ENCODE measurements around the gene CLDN9.
"Not testable (repeated sequence)": the region's sequence is repeated elsewhere in the genome, so short reads cannot be mapped to it uniquely, and the experiment has no call there.

Gene CLDN9

DNA sequence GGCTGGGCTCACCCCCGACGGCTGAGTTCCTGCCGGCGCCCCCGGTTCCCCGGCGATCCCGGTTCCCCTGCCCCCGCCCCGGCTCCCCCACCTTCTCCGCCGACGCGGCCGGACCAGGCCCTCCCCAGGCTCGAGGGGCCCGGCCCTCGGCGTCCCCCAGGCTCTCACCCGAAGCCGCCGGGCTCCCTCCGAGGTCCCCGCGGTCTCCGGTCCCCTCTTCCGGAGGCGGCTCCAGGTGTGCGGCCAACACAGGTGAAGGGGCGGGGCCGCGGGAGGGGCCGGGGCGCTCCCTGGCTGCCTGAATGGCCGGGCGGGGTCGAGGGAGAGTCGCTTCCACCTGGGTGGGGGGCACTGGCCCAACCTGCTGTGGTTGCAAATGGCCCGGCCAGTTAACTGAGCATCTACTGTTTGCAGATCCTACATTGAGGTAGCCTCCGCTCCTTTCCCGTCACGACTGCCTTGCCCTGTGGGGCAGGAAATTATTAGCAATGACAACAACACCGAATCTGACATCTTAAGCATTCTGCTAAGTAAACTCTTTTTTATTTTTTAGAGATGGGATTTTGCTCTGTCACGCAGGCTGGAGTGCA is 24.1 kb downstream of the CLDN9 start, which contains the start of gene BICDL2:
Gene BICDL2, minus strand, starts transcription at position 219 of the 590 bp plus-strand sequence. CDS start 1,448 bp downstream, outside the sequence.
- H3K27me3 Mint-ChIP-seq: peaks cover 90% of the 10 kb centered on the region
- DNase-seq: no peak
- no peaks in the 10 kb centered on the region for H3K36me3 Mint-ChIP-seq (ENCODE audit: low read depth)
- no peak within 1 kb of the TSS for H3K27ac Mint-ChIP-seq
- H3K4me1 Mint-ChIP-seq (ENCODE audit: low read depth): peaks cover 11% of the 10 kb centered on the region
- H3K4me3 Mint-ChIP-seq: no peak within 1 kb of the TSS
- no peaks in the 10 kb centered on the region for H3K9me3 Mint-ChIP-seq

DNA sequence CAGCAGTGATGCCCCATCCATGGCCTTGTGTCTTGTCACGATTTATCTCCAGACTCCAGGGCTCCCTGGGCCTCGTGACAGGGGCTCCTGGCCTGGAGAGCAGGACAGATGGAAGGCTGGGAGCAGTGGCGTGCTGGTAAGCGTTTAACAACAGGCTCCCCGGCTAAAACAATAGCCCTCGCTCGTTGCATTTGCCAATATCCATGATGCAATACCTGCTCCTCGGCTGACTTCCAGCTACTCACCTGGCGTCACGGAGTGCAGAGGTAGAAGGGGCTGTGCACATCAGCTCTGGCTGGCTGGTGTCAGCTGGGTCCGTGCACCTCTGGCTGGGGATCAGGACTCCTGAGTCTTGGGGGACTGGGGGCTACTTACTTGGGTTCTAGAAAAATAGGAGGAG is 25.5 kb downstream of the CLDN9 start:
- Mint-ChIP-seq H3K4me1 (ENCODE audit: low read depth) (peaks cover 11% of the 10 kb centered on the region), H3K27me3 (peaks cover 89% of the 10 kb centered on the region), H3K27ac (no peak overlapping the region), H3K9me3 (no peaks in the 10 kb centered on the region), H3K36me3 (ENCODE audit: low read depth) (no peaks in the 10 kb centered on the region), H3K4me3 (no peak overlapping the region)
- no peak for DNase-seq

DNA sequence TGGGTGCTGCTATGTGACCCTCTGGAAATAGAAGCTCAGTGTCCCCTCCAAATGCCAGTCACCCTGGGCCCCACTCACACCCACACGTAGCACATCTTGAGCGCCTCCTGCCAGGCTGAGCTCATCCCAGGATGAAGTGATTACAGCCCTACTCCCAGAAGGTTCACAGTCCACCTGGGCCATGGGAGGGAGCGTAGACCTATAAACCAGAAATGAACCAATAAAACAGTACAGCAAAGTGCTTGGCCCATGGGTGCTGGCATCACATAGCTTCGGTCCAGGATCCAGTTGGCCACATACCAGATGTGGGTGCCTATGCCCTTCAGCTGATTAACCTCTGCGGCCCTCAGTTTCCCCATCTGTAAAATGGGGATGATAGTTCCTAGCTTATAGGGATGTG is 26.2 kb downstream of the CLDN9 start:
- no peaks in the 10 kb centered on the region for H3K36me3 Mint-ChIP-seq (ENCODE audit: low read depth)
- H3K27ac Mint-ChIP-seq: no peak overlapping the region
- peaks cover 89% of the 10 kb centered on the region for H3K27me3 Mint-ChIP-seq
- no peak overlapping the region for H3K4me3 Mint-ChIP-seq
- H3K4me1 Mint-ChIP-seq (ENCODE audit: low read depth): peaks cover 11% of the 10 kb centered on the region
- H3K9me3 Mint-ChIP-seq: no peaks in the 10 kb centered on the region
- no peak for DNase-seq

DNA sequence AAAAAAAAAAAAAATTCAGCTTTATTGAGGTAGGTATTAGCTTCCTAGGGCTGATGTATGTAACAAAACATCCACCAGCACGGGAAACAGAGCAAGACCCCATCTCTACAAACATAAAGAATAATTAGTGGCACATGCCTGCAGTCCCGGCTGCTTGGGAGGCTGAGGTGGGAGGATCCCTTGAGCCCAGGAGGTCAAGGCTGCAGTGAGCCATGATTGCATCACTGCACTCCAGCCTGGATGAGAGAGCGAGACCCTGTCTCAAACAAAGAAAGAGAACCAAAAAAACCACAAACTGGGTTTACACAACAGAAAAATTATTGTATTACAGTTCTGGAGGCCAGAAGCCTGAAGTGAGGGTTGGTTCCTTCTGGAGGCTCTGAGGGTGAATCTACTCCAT is 29.7 kb downstream of the CLDN9 start:
- no peak overlapping the region for H3K27ac Mint-ChIP-seq
- H3K27me3 Mint-ChIP-seq: peaks cover 86% of the 10 kb centered on the region
- no peak overlapping the region for H3K4me3 Mint-ChIP-seq
- no peaks in the 10 kb centered on the region for H3K9me3 Mint-ChIP-seq
- no peak for DNase-seq
- no peaks in the 10 kb centered on the region for H3K36me3 Mint-ChIP-seq (ENCODE audit: low read depth)
- H3K4me1 Mint-ChIP-seq (ENCODE audit: low read depth): peaks cover 13% of the 10 kb centered on the region

GRCh38 chr16:3044708-3045107 is 32.0 kb downstream of the CLDN9 start:
- Mint-ChIP-seq H3K4me3 (peak overlapping the region; percentile 68), H3K27ac (no peak overlapping the region), H3K9me3 (no peaks in the 10 kb centered on the region), H3K4me1 (ENCODE audit: low read depth) (peaks cover 16% of the 10 kb centered on the region), H3K27me3 (peaks cover 75% of the 10 kb centered on the region), H3K36me3 (ENCODE audit: low read depth) (no peaks in the 10 kb centered on the region)
- no peak for DNase-seq

- Mint-ChIP-seq H3K4me1 (ENCODE audit: low read depth) (peaks cover 16% of the 10 kb centered on the region), H3K27me3 (peaks cover 63% of the 10 kb centered on the region), H3K36me3 (ENCODE audit: low read depth) (no peaks in the 10 kb centered on the region), H3K27ac (peak within 1 kb of the TSS; percentile 22), H3K9me3 (no peaks in the 10 kb centered on the region), H3K4me3 (peak within 1 kb of the TSS; percentile 68)
- DNase-seq: peak; percentile 55
Measured at GRCh38 chr16:3045758-3046640, 33.3 kb downstream of the CLDN9 start, which contains the start of gene MMP25. TSS of gene MMP25 (plus strand) at chr16:3046561. CDS start at chr16:3046918, 357 bp downstream.

DNA sequence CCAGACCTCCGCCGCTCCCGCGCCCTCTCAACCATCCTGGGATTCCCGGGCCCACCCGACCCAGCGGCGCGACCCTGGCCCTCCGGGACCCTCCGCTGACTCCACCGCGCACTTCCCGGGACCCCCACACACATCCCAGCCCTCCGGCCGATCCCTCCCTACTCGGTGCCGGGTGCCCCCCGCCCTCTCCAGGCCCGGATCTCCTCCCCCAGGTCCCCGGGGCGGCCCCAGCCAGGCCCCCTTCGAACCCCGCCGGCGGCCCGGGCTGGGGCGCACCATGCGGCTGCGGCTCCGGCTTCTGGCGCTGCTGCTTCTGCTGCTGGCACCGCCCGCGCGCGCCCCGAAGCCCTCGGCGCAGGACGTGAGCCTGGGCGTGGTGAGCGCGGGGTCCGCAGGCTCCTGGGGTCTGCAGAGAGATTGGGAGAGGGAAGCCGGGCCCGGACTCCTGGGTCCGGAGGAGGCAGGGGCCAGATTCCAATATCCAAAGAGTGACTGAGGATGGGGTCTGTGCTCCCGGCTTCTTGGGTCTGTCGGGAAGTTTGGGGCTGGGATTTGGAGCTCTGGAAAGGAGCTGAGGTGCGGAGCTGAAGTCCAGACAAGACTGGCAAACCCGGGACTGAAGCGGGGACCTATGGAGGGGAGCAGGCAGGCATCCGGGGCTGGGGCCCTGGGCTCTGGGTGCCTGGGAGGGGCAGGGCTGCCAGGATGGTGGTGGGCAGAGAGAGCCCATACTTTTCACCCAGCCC is 34.1 kb downstream of the CLDN9 start:
- no peak overlapping the region for H3K27ac Mint-ChIP-seq
- no peaks in the 10 kb centered on the region for H3K9me3 Mint-ChIP-seq
- H3K4me3 Mint-ChIP-seq: peak overlapping the region; percentile 36
- peaks cover 20% of the 10 kb centered on the region for H3K4me1 Mint-ChIP-seq (ENCODE audit: low read depth)
- no peak for DNase-seq
- no peaks in the 10 kb centered on the region for H3K36me3 Mint-ChIP-seq (ENCODE audit: low read depth)
- H3K27me3 Mint-ChIP-seq: peaks cover 56% of the 10 kb centered on the region

- Mint-ChIP-seq H3K4me1 (ENCODE audit: low read depth) (peaks cover 23% of the 10 kb centered on the region), H3K9me3 (no peaks in the 10 kb centered on the region), H3K27ac (no peak overlapping the region), H3K36me3 (ENCODE audit: low read depth) (no peaks in the 10 kb centered on the region), H3K27me3 (peaks cover 53% of the 10 kb centered on the region), H3K4me3 (no peak overlapping the region)
- DNase-seq: no peak
Measured at GRCh38 chr16:3047387-3047720, 34.6 kb downstream of the CLDN9 start.

GRCh38 chr16:3049921-3050481 is 37.3 kb downstream of the CLDN9 start:
- Mint-ChIP-seq H3K4me1 (ENCODE audit: low read depth) (peaks cover 32% of the 10 kb centered on the region), H3K27ac (no peak overlapping the region), H3K36me3 (ENCODE audit: low read depth) (peaks cover 12% of the 10 kb centered on the region), H3K27me3 (peaks cover 26% of the 10 kb centered on the region), H3K4me3 (no peak overlapping the region), H3K9me3 (no peaks in the 10 kb centered on the region)
- no peak for DNase-seq

GRCh38 chr16:3050487-3050886 is 37.8 kb downstream of the CLDN9 start:
- Mint-ChIP-seq H3K4me1 (ENCODE audit: low read depth) (peaks cover 33% of the 10 kb centered on the region), H3K27me3 (peaks cover 21% of the 10 kb centered on the region), H3K9me3 (no peaks in the 10 kb centered on the region), H3K36me3 (ENCODE audit: low read depth) (peaks cover 17% of the 10 kb centered on the region), H3K4me3 (no peak overlapping the region), H3K27ac (no peak overlapping the region)
- no peak for DNase-seq

DNA sequence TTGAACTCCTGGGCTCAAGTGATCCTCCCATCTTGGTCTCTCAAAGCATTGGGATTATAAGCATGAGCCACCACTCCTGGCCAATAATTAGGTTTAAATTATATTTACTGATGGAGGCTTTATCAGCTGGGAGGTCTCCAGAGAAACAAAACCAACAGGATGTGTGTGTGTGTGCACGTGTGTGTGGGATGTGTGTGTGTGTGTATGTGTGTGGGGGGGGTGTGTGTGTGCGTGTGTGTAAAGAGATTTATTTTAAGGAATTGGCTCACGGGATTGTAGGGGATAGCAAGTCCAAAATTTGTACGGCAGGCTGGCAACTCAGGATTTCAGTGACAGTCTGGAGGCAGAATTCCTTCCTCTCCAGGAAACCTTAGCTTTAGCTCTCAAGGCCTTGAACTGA is 38.3 kb downstream of the CLDN9 start:
- no peak for DNase-seq
- peaks cover 18% of the 10 kb centered on the region for H3K27me3 Mint-ChIP-seq
- peaks cover 19% of the 10 kb centered on the region for H3K36me3 Mint-ChIP-seq (ENCODE audit: low read depth)
- no peaks in the 10 kb centered on the region for H3K9me3 Mint-ChIP-seq
- peaks cover 37% of the 10 kb centered on the region for H3K4me1 Mint-ChIP-seq (ENCODE audit: low read depth)
- H3K27ac Mint-ChIP-seq: no peak overlapping the region
- H3K4me3 Mint-ChIP-seq: no peak overlapping the region

DNA sequence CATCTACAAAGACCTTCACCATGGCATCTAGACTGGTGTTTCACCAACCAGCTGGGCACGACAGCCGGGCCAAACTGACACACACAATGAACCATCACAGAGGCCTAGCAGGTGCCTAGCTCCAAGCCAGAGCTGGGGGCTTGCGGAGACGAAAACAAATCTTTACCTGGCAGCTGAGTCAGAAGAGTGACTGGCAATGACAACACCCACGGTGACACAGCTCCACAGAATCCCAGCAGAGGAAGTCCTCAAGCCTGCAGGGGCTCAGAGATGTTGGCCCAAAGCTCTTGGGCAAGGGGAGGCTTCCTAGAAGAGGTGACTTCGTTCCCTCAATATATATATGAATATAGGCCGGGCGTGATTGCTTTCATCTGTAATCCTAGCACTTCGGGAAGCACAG is 38.8 kb downstream of the CLDN9 start:
- Mint-ChIP-seq H3K27ac (peak overlapping the region; percentile 6), H3K4me3 (no peak overlapping the region), H3K4me1 (ENCODE audit: low read depth) (peaks cover 37% of the 10 kb centered on the region), H3K27me3 (peaks cover 18% of the 10 kb centered on the region), H3K9me3 (no peaks in the 10 kb centered on the region), H3K36me3 (ENCODE audit: low read depth) (peaks cover 19% of the 10 kb centered on the region)
- no peak for DNase-seq

DNA sequence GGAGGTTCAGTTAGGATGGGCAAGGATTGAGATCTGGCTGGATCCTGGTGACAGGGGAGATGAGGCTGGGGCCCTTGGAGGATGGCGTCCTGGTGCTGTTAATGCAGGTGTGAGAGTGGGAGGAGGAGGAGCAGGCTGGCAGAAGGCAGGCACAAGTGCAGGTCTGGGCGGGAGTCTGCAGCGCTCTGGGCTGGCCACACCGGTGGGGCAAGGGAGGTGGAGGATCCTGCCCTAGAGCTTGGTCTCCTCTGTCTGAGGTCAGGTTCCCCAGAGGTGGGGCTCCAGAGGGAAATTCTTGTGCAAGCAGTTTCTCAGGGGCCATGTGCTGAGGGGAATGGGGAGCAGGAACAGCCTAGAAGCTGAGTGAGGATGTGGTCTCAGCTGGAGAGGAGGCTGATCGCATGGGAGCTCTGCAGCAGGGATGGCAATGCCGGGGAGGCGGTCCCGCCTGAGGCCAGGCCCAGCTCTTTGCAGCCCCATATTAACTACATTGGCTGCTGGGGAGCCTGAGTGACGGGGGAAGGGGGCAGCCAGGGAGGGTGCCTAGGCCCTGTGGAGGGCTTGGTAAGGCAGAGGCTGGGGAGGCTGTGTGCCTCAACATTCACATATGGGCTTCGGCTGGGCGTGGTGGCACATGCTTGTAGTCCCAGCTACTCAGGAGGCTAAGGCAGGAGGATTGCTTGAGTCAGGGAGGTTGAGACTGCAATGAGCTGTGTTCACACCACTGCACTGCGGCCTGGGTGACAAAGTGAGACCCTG is 40.0 kb downstream of the CLDN9 start:
- DNase-seq: peak; percentile 60
- Mint-ChIP-seq H3K36me3 (ENCODE audit: low read depth) (peaks cover 28% of the 10 kb centered on the region), H3K4me1 (ENCODE audit: low read depth) (peaks cover 45% of the 10 kb centered on the region), H3K27ac (peak overlapping the region; percentile 55)
- H3K9me3 Mint-ChIP-seq, H3K27me3 Mint-ChIP-seq, H3K4me3 Mint-ChIP-seq: not testable (repeated sequence)

- H3K4me1 Mint-ChIP-seq (ENCODE audit: low read depth): peaks cover 43% of the 10 kb centered on the region
Measured at GRCh38 chr16:3053330-3053710, 40.6 kb downstream of the CLDN9 start.

More at GRCh38 chr16:3053330-3053710, 40.6 kb downstream of the CLDN9 start:
- not testable (repeated sequence) for DNase-seq, H3K9me3 Mint-ChIP-seq, H3K27ac Mint-ChIP-seq, H3K27me3 Mint-ChIP-seq, H3K4me3 Mint-ChIP-seq
- peaks cover 28% of the 10 kb centered on the region for H3K36me3 Mint-ChIP-seq (ENCODE audit: low read depth)

All from activated T-cell treated with anti-CD3 and anti-CD28 coated beads, Interleukin-2, amount 50 U/mL, for 24 hours (primary cell).